ENCODE data around the gene CSNK2A1. TPM values are rescaled to one million over a fixed set of nuclear protein-coding genes. Genes with fewer than 3 reads are reported as not detected.

The CSNK2A1 gene
- total and polyA plus RNA-seq, 7 donors, result 43.9 to 180 (median 122) TPM

DNA sequence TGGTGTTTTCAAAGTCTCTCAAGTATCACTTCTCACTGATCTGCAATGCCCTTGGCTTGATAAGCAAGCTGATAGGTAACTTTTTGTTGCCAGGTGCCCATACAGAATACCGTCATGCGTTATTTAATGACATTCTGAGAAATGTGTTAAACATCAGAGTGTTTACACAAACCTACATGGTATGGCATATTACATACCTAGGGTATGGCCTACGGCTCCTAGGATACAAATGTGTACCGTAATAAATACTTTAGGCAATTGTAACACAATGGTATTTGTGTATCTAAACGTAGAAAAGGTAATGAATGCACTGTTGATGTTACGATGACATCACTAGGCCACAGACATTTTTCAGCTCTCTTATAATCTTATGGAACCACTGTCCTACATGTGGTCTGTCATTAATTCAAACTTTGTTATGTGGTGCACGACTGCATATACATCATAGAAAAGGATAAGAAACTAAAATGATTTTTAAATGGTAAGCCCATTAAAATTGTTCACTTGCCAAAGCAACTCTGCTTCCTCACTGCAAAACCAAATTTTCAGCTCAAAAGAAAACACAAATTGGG, 35.7 kb downstream of the CSNK2A1 start:
- H3K36me3 ChIP-seq (ENCODE audit: insufficient read depth in 1 of 2, low read depth in 1 of 2), result peaks cover 7 to 48% of the 10 kb centered on the region in 2 donors
- TF ChIP-seq, protein P1, sequence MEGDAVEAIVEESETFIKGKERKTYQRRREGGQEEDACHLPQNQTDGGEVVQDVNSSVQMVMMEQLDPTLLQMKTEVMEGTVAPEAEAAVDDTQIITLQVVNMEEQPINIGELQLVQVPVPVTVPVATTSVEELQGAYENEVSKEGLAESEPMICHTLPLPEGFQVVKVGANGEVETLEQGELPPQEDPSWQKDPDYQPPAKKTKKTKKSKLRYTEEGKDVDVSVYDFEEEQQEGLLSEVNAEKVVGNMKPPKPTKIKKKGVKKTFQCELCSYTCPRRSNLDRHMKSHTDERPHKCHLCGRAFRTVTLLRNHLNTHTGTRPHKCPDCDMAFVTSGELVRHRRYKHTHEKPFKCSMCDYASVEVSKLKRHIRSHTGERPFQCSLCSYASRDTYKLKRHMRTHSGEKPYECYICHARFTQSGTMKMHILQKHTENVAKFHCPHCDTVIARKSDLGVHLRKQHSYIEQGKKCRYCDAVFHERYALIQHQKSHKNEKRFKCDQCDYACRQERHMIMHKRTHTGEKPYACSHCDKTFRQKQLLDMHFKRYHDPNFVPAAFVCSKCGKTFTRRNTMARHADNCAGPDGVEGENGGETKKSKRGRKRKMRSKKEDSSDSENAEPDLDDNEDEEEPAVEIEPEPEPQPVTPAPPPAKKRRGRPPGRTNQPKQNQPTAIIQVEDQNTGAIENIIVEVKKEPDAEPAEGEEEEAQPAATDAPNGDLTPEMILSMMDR (IDR thresholded peaks at IDR 0.05), result no peak
- WGBS, 3 donors, result 81 to 91% (median 89%) methylated on average over 7 of the region's 7 CpGs
- DNase-seq (no peak), ATAC-seq (no peak)
- no peak overlapping the region for H3K4me3 ChIP-seq
- intact Hi-C loops (cut with DNase I), result no loop called here
- no peak overlapping the region for H3K27ac ChIP-seq
- no peaks in the 10 kb centered on the region for H3K27me3 ChIP-seq (ENCODE audit: insufficient read depth in 3 of 3, low read length in 2 of 3)
- no peaks in the 10 kb centered on the region for H3K9me3 ChIP-seq
- H3K4me1 ChIP-seq, result peaks cover 20% of the 10 kb centered on the region

DNA sequence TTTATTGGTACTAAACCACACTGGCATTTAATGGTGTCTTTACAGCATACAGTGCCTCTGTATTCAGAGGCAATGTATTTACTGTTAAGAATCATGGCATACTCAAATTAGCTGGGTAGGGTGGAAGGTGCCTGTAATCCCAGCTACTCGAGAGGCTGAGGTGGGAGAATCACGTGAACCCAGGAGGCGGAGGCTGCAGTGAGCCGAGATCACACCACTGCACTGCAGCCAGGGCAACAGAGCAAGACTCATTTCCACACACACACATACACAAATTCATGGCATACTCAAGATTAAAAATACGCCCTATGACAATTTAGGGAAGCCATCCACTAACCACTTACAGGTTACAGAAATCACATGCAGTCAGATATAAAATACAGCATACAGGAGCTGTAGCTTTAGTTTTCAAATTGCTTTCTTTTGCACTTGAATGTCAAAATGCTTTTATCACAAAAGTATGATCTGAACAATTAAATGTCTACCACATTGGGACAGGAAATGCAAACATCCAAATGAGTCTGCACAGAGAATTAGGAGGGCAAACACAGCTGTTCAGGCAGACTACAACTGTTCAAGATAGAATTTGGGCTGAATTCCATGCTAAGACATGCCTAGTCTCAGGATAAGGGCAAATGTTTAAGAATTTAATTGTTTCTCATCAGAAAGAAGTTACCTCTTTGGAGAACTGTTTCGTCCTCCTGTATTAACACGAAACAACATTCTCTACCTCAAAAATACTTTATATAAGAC, 36.4 kb downstream of the CSNK2A1 start:
- Histone ChIP-seq H3K9me3 (no peaks in the 10 kb centered on the region), H3K4me3 (no peak overlapping the region), H3K27ac (no peak overlapping the region), H3K27me3 (ENCODE audit: insufficient read depth in 3 of 3, low read length in 2 of 3) (no peaks in the 10 kb centered on the region), H3K36me3 (ENCODE audit: insufficient read depth in 1 of 2, low read depth in 1 of 2) (peaks cover 11 to 55% of the 10 kb centered on the region in 2 donors), H3K4me1 (peaks cover 19% of the 10 kb centered on the region)
- TF ChIP-seq, protein P1 (IDR thresholded peaks at IDR 0.05), result no peak
- 80 to 94% (median 80%) methylated on average over 7 of the region's 7 CpGs for WGBS, 3 donors
- ATAC-seq, result no peak
- intact Hi-C loops (cut with DNase I), result no loop called here
- DNase-seq, result no peak

DNA sequence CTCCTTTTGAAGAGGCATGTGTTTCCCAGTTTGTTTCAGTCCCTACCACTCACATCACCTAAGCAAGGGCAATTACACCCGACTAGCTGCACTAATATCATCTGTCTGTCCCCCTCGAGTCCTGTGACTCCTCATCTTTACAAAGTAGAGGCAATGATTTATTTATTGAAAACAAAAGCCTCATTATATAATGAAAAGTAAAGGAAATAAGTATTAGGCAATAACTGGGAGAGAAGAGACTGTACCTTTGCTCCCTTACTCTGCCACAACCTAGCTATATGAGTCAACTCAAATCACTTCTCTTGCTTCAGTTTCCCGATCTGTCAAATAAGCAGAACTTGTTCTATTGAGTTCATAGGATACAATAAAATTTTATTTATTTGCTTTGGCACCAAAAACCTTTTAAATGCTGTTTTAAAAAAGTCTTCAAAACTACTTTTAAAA, 38.9 kb downstream of the CSNK2A1 start:
- Histone ChIP-seq H3K4me1 (peaks cover 13% of the 10 kb centered on the region), H3K27me3 (ENCODE audit: insufficient read depth in 3 of 3, low read length in 2 of 3) (no peaks in the 10 kb centered on the region), H3K36me3 (ENCODE audit: insufficient read depth in 1 of 2, low read depth in 1 of 2) (peaks cover 11 to 79% of the 10 kb centered on the region in 2 donors), H3K4me3 (no peak overlapping the region), H3K9me3 (no peaks in the 10 kb centered on the region), H3K27ac (no peak overlapping the region)
- 80 to 82% (median 80%) methylated on average over 3 of the region's 3 CpGs for WGBS, 3 donors
- ATAC-seq (no peak), DNase-seq (no peak)
- intact Hi-C loops (cut with DNase I), result no loop called here
- TF ChIP-seq, protein P1 (IDR thresholded peaks at IDR 0.05), result no peak

GRCh38 chr20:503048-503737, 40.4 kb downstream of the CSNK2A1 start:
- ATAC-seq, result no peak
- intact Hi-C loops (cut with DNase I), result no loop called here
- 68 to 85% (median 71%) methylated on average over 11 of the region's 11 CpGs for WGBS, 3 donors

More at GRCh38 chr20:503048-503737, 40.4 kb downstream of the CSNK2A1 start:
- DNase-seq, result no peak
- H3K27ac ChIP-seq, result no peak overlapping the region
- peaks cover 3% of the 10 kb centered on the region for H3K4me1 ChIP-seq
- H3K36me3 ChIP-seq (ENCODE audit: insufficient read depth in 1 of 2, low read depth in 1 of 2), result peaks cover 11 to 94% of the 10 kb centered on the region in 2 donors
- no peaks in the 10 kb centered on the region for H3K9me3 ChIP-seq
- H3K4me3 ChIP-seq, result no peak overlapping the region
- no peaks in the 10 kb centered on the region for H3K27me3 ChIP-seq (ENCODE audit: insufficient read depth in 3 of 3, low read length in 2 of 3)
- TF ChIP-seq, protein P1 (IDR thresholded peaks at IDR 0.05), result no peak

All from psoas muscle (tissue), 8 donors.